Brain microvascular endothelial cell (primary cell): ENCODE results near the gene LDB2.

ENCODE experiments used
- DNase-seq: peaks from one replicate; pipeline ENCODE4 v3.0.0-alpha.2; 2020
- H3K27ac ChIP-seq: fragments of 250-450 bp; sonication (Bioruptor Pico); 2 replicates; pipeline ENCODE4 v1.5.1; 2020; ENCODE audit warnings: mild to moderate bottlenecking, moderate library complexity
- H3K27me3 ChIP-seq: fragments of 250-450 bp; sonication (Bioruptor Pico); replicated peaks from 2 replicates; pipeline ENCODE4 v1.5.1; 2020; ENCODE audit warnings: mild to moderate bottlenecking
- H3K36me3 ChIP-seq: fragments of 250-450 bp; sonication (Bioruptor Pico); replicated peaks from 2 replicates; pipeline ENCODE4 v1.5.1; 2020; ENCODE audit warnings: mild to moderate bottlenecking
- H3K4me3 ChIP-seq: 2 replicates; pipeline ENCODE4 v1.5.1; 2011; ENCODE audit warnings: low read depth, mild to moderate bottlenecking, control low read depth, low read length, moderate library complexity
- CTCF ChIP-seq: IDR thresholded peaks from 2 replicates; pipeline ENCODE4 v1.5.1; 2011; ENCODE audit warnings: low read depth, mild to moderate bottlenecking, moderate library complexity, low read length, control low read depth, inconsistent platforms; ENCODE audit errors: missing control alignments
- in situ Hi-C: cut with HindIII; loops from 2 replicates; pipeline ENCODE4 v1.10.0; 2017; ENCODE audit warnings: low sequenced_read_pairs, low pct_ligation_motif_present

The LDB2 gene

DNA sequence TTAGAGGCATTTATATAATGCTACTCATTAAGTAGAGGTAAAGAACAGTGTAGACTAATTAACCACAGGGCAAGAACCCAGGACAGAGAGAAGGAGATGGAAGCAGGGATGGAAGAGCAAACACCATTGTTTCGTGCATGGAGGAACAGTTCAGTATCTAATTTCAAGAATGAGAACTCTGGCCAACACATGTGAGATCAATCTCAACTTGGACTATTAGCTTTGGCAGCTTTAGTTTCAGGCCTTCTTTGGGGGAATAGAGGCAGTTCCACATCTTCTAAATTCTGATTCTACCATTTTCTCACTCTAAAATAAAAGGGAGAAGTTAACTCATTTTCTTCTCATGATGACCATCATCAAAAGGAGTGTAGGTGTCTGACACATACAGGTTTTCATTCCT, 207.0 kb downstream of the LDB2 start:
- DNase-seq, result no peak
- Histone ChIP-seq H3K27ac (no peak overlapping the region), H3K36me3 (no peaks in the 10 kb centered on the region), H3K4me3 (no peak overlapping the region), H3K27me3 (no peaks in the 10 kb centered on the region)
- in situ Hi-C loops, result no loop called here
- TF ChIP-seq CTCF, result no peak

DNA sequence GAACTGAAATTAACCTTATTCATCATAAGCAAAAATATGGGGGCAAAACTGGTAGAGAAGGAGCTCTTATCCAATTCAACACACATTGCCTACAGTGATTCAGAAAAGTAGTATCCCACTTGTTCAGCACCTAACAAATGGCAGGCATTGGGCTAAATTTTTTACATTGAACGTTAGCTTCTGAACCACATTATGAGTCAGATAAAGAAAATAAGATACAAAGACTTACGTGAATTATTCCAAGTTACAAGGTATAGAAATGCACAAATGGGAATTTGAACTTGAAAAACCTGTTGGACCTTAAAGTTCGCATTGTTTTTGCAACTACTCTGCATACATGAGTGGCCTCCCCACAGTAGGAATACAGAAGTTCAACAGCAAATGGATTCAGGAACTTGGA, 210.6 kb downstream of the LDB2 start:
- in situ Hi-C loops, result no loop called here
- DNase-seq, result peak; percentile 46
- no peak overlapping the region for H3K27ac ChIP-seq
- no peak overlapping the region for H3K4me3 ChIP-seq
- no peaks in the 10 kb centered on the region for H3K27me3 ChIP-seq
- TF ChIP-seq CTCF, result no peak
- no peaks in the 10 kb centered on the region for H3K36me3 ChIP-seq

- H3K4me3 ChIP-seq, result no peak overlapping the region
- H3K36me3 ChIP-seq, result no peaks in the 10 kb centered on the region
- DNase-seq, result no peak
- H3K27me3 ChIP-seq, result no peaks in the 10 kb centered on the region
- H3K27ac ChIP-seq, result peak overlapping the region; percentile 92
- in situ Hi-C loops, result no loop called here
- no peak for TF ChIP-seq CTCF
These were observed 211.4 kb downstream of the LDB2 start for GRCh38 chr4:16687011-16687410.

- H3K27ac ChIP-seq, result peak overlapping the region; percentile 92
These were observed 212.2 kb downstream of the LDB2 start for GRCh38 chr4:16686195-16686594.

DNA sequence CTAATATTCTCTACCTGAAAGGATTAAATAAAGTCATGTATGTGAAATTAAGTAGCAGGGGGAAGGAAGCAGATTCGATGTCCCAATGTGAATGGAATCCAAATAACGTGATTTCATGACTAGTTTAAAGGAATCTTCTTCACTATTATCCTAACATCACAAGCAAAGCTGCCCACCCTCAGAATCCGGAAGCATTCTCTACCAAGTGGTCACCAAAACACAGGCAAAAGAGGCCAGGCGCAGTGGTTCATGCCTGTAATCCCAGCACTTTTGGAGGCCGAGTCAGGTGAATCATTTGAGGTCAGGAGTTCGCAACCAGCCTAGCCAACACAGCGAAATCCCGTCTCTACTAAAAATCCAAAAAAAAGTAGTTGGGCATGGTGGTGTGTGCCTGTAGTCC, 212.9 kb downstream of the LDB2 start:
- Histone ChIP-seq H3K4me3 (no peak overlapping the region), H3K27me3 (no peaks in the 10 kb centered on the region), H3K27ac (peak overlapping the region; percentile 92), H3K36me3 (no peaks in the 10 kb centered on the region)
- DNase-seq, result peak; percentile 86
- TF ChIP-seq CTCF, result no peak
- in situ Hi-C loops, result no loop called here

More at GRCh38 chr4:16686195-16686594, 212.2 kb downstream of the LDB2 start:
- no peak for TF ChIP-seq CTCF
- Histone ChIP-seq H3K27me3 (no peaks in the 10 kb centered on the region), H3K36me3 (no peaks in the 10 kb centered on the region), H3K4me3 (no peak overlapping the region)
- in situ Hi-C loops, result no loop called here
- DNase-seq, result peak; percentile 90

GRCh38 chr4:16684935-16685334, 213.5 kb downstream of the LDB2 start:
- H3K27ac ChIP-seq, result peak overlapping the region; percentile 92
- no peaks in the 10 kb centered on the region for H3K27me3 ChIP-seq
- H3K36me3 ChIP-seq, result no peaks in the 10 kb centered on the region
- H3K4me3 ChIP-seq, result no peak overlapping the region
- TF ChIP-seq CTCF, result no peak
- no peak for DNase-seq
- in situ Hi-C loops, result no loop called here
